Left kidney (tissue), 8 donors: Measurements from ENCODE around the gene ZNF311. TPM values are rescaled to one million over a fixed set of nuclear protein-coding genes. Genes with fewer than 3 reads are reported as not detected.

ENCODE experiments used
- DNase-seq: peaks from one replicate; pipeline ENCODE4 v3.0.0-alpha.2; 2013
- long read RNA-seq, 8 donors: transcript quantifications; one replicate each; lab custom pipeline, GENCODE V29; 2026
- polyA plus RNA-seq: library from polyadenylated mRNA; unstranded; fragments of 120-200 nt; gene quantifications from one replicate; pipeline ENCODE4 v1.2.1, GENCODE V29; 2013; ENCODE audit not compliant: insufficient read length

The ZNF311 gene
- polyA plus RNA-seq, result 7.9 TPM
- long read RNA-seq, donor 1, result 0 reads
- long read RNA-seq, donor 2, result 0 reads
- long read RNA-seq, donor 3, result 0 reads
- long read RNA-seq, donor 4, result 0 reads
- long read RNA-seq, donor 5, partial matches to known transcripts, result 0 of 3 reads
- long read RNA-seq, donor 5, other reads (novel, unspliced or antisense), result 0 of 3 reads
- long read RNA-seq, donor 6, result 0 reads
- long read RNA-seq, donor 7, partial matches to known transcripts, result 0 of 1 reads
- long read RNA-seq, donor 7, other reads (novel, unspliced or antisense), result 0 of 1 reads
- long read RNA-seq, donor 8, result 0 reads

GRCh38 chr6:29005183-29005885, at the start of gene ZNF311:
Gene ZNF311 (minus strand): TSS chr6:29005315. CDS start chr6:29003954, 1,361 bp downstream.
- DNase-seq, result peak; percentile 85

GRCh38 chr6:29051680-29052079, 46.6 kb upstream of the ZNF311 start:
- DNase-seq, result no peak

GRCh38 chr6:29045075-29045474, 40.0 kb upstream of the ZNF311 start, which contains the start of gene OR2W1:
Gene OR2W1 (minus strand): TSS chr6:29045175. CDS start chr6:29045175, 0 bp downstream.
- no peak for DNase-seq

- no peak for DNase-seq
Measured at GRCh38 chr6:29035951-29036350, 30.8 kb upstream of the ZNF311 start.

GRCh38 chr6:29028821-29029220, 23.7 kb upstream of the ZNF311 start:
- DNase-seq, result no peak

GRCh38 chr6:29025927-29026585, 20.9 kb upstream of the ZNF311 start:
- no peak for DNase-seq

- no peak for DNase-seq
Measured at GRCh38 chr6:29021434-29021833, 16.3 kb upstream of the ZNF311 start.

GRCh38 chr6:29019629-29020028, 14.5 kb upstream of the ZNF311 start:
- DNase-seq, result no peak

- no peak for DNase-seq
Measured at GRCh38 chr6:29017428-29017802, 12.3 kb upstream of the ZNF311 start.

GRCh38 chr6:29016559-29017427, 11.7 kb upstream of the ZNF311 start:
- DNase-seq, result peak; percentile 89

- no peak for DNase-seq
Measured at GRCh38 chr6:29014729-29015608, 9.9 kb upstream of the ZNF311 start.

- peak; percentile 80 for DNase-seq
Measured at GRCh38 chr6:29011276-29011734, 6.2 kb upstream of the ZNF311 start.

- DNase-seq, result no peak
Measured at GRCh38 chr6:29009358-29009757, 4.2 kb upstream of the ZNF311 start.

GRCh38 chr6:29008089-29008488, 3.0 kb upstream of the ZNF311 start:
- DNase-seq, result no peak

GRCh38 chr6:28996844-28997510, 8.1 kb downstream of the ZNF311 start:
- no peak for DNase-seq

GRCh38 chr6:28995093-28995650, 9.9 kb downstream of the ZNF311 start:
- no peak for DNase-seq

GRCh38 chr6:28988536-28989311, 16.4 kb downstream of the ZNF311 start:
- peak; percentile 61 for DNase-seq

- peak; percentile 98 for DNase-seq
Measured at GRCh38 chr6:28985462-28986164, 19.5 kb downstream of the ZNF311 start.
